Measurements from ENCODE around the gene CMTM8.

Gene CMTM8

GRCh38 chr3:32310918-32311839, 72.7 kb downstream of the CMTM8 start:
- Histone ChIP-seq H3K27ac (no peak overlapping the region), H3K36me3 (replicated peaks) (no peaks in the 10 kb centered on the region), H3K4me3 (ENCODE audit: low read depth, low read length) (no peak overlapping the region), H3K27me3 (replicated peaks) (no peaks in the 10 kb centered on the region)
- DNase-seq = no peak
- in situ Hi-C loops (cut with HindIII; ENCODE audit: low pct_ligation_motif_present, low sequenced_read_pairs) = no loop called here
- TF ChIP-seq CTCF (IDR thresholded peaks at IDR 0.05; ENCODE audit: low read depth, low read length, missing control alignments) = no peak

DNA sequence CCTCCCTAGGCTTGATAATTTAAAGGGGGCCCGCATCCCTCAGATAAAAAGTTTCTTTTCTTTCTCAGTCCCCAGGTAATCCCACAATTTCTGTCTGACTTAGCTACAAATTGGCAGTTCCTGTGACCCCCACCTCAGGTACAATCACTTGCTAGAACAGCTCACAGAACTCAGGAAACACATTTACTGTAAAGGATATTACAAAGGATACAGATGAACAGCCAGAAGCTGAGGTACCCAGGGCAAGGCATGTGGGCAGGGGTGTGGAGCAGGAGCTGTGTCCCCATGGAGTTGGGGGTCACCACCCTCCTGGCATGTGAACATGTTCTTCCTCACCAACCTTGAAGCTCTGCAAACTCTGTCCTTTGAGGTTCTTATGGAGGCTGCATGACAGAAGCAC, 73.8 kb downstream of the CMTM8 start:
- H3K4me3 ChIP-seq (ENCODE audit: low read depth, low read length) = no peak overlapping the region
- no peaks in the 10 kb centered on the region for H3K27me3 ChIP-seq (replicated peaks)
- no peaks in the 10 kb centered on the region for H3K36me3 ChIP-seq (replicated peaks)
- in situ Hi-C loops (cut with HindIII; ENCODE audit: low pct_ligation_motif_present, low sequenced_read_pairs) = no loop called here
- TF ChIP-seq CTCF (IDR thresholded peaks at IDR 0.05; ENCODE audit: low read depth, low read length, missing control alignments) = no peak
- no peak for DNase-seq
- no peak overlapping the region for H3K27ac ChIP-seq

GRCh38 chr3:32313169-32313568, 74.7 kb downstream of the CMTM8 start:
- in situ Hi-C loops (cut with HindIII; ENCODE audit: low pct_ligation_motif_present, low sequenced_read_pairs) = no loop called here
- TF ChIP-seq CTCF (IDR thresholded peaks at IDR 0.05; ENCODE audit: low read depth, low read length, missing control alignments) = no peak
- Histone ChIP-seq H3K4me3 (ENCODE audit: low read depth, low read length) (no peak overlapping the region), H3K27ac (no peak overlapping the region), H3K27me3 (replicated peaks) (no peaks in the 10 kb centered on the region), H3K36me3 (replicated peaks) (no peaks in the 10 kb centered on the region)
- no peak for DNase-seq

DNA sequence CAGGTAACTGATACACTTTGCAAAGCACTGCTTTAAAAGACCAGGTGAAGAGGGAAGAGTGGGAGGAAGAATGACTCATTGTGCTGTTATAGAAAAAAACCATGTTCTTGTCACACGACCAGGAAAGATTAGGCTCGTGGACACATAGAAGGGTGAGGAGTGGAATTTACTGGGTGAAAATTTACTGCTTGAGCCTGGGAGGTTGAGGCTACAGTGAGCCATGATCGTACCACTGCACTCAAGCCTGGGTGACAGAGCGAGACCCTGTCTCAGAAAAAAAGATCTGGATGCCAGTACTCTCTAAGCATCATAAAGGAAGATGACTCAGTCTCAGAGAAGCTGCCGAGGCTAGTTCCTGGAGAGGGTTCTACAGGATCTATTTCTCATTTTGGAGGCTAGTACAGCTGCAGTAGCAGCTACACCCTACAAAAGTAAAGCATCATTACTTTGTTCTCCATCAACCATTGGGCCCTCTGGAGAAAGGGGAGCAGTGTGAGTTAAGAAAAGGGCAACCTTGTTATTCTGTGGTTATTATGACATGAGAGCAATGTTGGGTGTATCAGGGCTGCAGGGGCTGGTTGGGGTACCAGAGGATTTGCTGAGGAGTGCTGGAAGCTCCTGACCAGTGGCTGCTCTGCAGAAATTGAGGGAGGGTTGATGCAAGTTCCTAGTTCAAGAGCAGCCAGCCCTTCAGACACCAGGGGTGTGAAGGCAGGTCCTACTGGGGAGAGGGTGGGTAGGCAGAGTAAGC, 75.4 kb downstream of the CMTM8 start:
- no peak overlapping the region for H3K4me3 ChIP-seq (ENCODE audit: low read depth, low read length)
- in situ Hi-C loops (cut with HindIII; ENCODE audit: low pct_ligation_motif_present, low sequenced_read_pairs) = no loop called here
- no peak overlapping the region for H3K27ac ChIP-seq
- no peaks in the 10 kb centered on the region for H3K27me3 ChIP-seq (replicated peaks)
- no peaks in the 10 kb centered on the region for H3K36me3 ChIP-seq (replicated peaks)
- DNase-seq = peak; percentile 45
- TF ChIP-seq CTCF (IDR thresholded peaks at IDR 0.05; ENCODE audit: low read depth, low read length, missing control alignments) = no peak

GRCh38 chr3:32315441-32315840, 77.0 kb downstream of the CMTM8 start:
- in situ Hi-C loops (cut with HindIII; ENCODE audit: low pct_ligation_motif_present, low sequenced_read_pairs) = no loop called here
- Histone ChIP-seq H3K4me3 (ENCODE audit: low read depth, low read length) (no peak overlapping the region), H3K27ac (no peak overlapping the region), H3K36me3 (replicated peaks) (no peaks in the 10 kb centered on the region), H3K27me3 (replicated peaks) (no peaks in the 10 kb centered on the region)
- no peak for TF ChIP-seq CTCF (IDR thresholded peaks at IDR 0.05; ENCODE audit: low read depth, low read length, missing control alignments)
- DNase-seq = no peak
